Measurements from ENCODE around the gene CXXC5. TPM values are rescaled to one million over a fixed set of nuclear protein-coding genes. Genes with fewer than 3 reads are reported as not detected.

CXXC5 gene
- total RNA-seq, 4 donors from 2014 or later = 52.3 to 81.8 (median 62.6) TPM

DNA sequence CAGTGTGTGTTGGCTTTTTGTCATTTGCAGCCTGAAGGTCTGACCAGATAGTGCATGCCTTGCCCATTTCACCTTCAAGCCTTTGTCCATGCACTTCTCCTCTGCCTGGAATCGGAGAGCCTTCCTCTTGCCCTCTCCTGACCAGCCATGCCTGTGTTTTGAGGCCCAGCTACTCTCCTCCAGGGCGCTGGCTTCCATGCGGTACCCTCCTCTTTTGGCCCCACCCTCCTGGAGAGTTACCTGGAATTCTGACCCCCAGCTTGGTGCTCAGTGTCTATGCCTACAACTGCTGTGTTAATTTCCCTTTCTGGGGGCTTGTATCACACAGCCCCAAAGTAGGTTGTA lies 52.5 kb downstream of the CXXC5 start:
- intact Hi-C loops (cut with DNase I) = no loop called here
- TF ChIP-seq POLR2A (IDR thresholded peaks at IDR 0.05) = no peak
- TF ChIP-seq, protein P1, sequence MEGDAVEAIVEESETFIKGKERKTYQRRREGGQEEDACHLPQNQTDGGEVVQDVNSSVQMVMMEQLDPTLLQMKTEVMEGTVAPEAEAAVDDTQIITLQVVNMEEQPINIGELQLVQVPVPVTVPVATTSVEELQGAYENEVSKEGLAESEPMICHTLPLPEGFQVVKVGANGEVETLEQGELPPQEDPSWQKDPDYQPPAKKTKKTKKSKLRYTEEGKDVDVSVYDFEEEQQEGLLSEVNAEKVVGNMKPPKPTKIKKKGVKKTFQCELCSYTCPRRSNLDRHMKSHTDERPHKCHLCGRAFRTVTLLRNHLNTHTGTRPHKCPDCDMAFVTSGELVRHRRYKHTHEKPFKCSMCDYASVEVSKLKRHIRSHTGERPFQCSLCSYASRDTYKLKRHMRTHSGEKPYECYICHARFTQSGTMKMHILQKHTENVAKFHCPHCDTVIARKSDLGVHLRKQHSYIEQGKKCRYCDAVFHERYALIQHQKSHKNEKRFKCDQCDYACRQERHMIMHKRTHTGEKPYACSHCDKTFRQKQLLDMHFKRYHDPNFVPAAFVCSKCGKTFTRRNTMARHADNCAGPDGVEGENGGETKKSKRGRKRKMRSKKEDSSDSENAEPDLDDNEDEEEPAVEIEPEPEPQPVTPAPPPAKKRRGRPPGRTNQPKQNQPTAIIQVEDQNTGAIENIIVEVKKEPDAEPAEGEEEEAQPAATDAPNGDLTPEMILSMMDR (IDR thresholded peaks at IDR 0.05) = no peak
- no peak for DNase-seq
- no peak overlapping the region for H3K27ac ChIP-seq
- H3K4me1 ChIP-seq = peaks cover 28 to 49% of the 10 kb centered on the region in 2 donors
- H3K27me3 ChIP-seq = no peaks in the 10 kb centered on the region
- H3K9me3 ChIP-seq = no peaks in the 10 kb centered on the region
- no peak overlapping the region for H3K4me3 ChIP-seq (replicated peaks in 1 of 3)
- 82 to 89% methylated on average over 3 of the region's 3 CpGs for WGBS, 2 donors
- no peaks in the 10 kb centered on the region for H3K36me3 ChIP-seq

DNA sequence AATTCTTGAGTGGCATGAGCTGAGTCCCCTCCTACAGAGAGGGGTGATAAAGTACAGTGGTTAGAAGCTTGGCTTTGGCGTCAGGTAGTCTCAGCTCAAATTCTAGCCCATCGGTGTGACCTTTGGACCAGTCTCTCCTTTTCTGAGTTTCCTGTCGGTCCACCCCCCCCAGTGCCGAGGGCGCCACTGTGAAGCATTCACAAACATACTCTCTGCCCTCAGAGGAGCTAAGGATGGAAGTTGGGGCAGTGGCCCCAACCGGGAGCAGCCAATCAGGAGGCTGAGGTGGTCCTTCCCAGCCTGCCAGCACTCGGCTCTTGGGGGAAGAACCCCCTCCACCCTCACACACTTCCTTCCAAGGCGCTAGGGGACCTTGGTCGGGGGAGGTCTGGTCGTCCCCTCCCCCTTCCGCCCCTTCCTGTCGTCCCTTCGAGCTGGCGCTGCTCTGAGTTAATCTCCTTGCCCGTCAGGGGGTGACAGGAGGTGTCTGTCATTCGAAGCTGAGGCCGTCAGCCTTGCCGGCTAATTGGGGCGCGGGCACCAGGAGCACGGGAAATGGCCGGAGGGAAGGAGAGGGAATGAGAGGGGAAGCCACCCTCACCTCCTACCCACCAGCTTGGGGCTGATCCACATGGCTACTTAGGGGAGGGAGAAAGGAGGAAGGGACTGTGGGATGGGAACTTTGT lies 53.0 kb downstream of the CXXC5 start:
- Histone ChIP-seq H3K27me3 (no peaks in the 10 kb centered on the region), H3K4me1 (peaks cover 28 to 47% of the 10 kb centered on the region in 2 donors), H3K36me3 (no peaks in the 10 kb centered on the region), H3K9me3 (no peaks in the 10 kb centered on the region), H3K27ac (no peak overlapping the region), H3K4me3 (replicated peaks in 1 of 3) (no peak overlapping the region)
- TF ChIP-seq POLR2A (IDR thresholded peaks at IDR 0.05) = no peak
- TF ChIP-seq, protein P1 (IDR thresholded peaks at IDR 0.05) = no peak
- intact Hi-C loops (cut with DNase I) = no loop called here
- 53 to 61% methylated on average over 21 to 22 of the region's 22 CpGs for WGBS, 2 donors
- DNase-seq = no peak

DNA sequence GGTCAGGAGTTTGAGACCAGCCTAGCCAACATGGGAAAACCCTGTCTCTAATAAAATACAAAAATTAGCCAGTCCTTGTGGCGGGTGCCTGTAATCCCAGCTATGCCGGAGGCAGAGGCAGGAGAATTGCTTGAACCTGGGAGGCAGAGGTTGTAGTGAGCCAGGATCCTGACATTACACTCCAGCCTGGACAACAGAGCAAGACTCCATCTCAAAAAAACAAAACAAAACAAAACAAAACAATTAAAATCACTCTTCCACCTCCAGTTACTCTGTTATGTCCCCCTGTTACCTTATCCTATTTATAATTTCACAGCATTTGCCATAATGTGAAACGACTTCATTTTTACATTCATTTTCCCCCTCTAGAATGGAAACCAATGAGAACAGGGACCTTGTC lies 54.4 kb downstream of the CXXC5 start:
- DNase-seq = no peak
- intact Hi-C loops (cut with DNase I) = no loop called here
- no peak for TF ChIP-seq POLR2A (IDR thresholded peaks at IDR 0.05)
- TF ChIP-seq, protein P1 (IDR thresholded peaks at IDR 0.05) = no peak
- 89 to 96% methylated on average over 3 of the region's 3 CpGs for WGBS, 2 donors
- Histone ChIP-seq H3K9me3 (no peaks in the 10 kb centered on the region), H3K27me3 (no peaks in the 10 kb centered on the region), H3K4me1 (peaks cover 19 to 36% of the 10 kb centered on the region in 2 donors), H3K36me3 (no peaks in the 10 kb centered on the region), H3K4me3 (replicated peaks in 1 of 3) (no peak overlapping the region), H3K27ac (no peak overlapping the region)

DNA sequence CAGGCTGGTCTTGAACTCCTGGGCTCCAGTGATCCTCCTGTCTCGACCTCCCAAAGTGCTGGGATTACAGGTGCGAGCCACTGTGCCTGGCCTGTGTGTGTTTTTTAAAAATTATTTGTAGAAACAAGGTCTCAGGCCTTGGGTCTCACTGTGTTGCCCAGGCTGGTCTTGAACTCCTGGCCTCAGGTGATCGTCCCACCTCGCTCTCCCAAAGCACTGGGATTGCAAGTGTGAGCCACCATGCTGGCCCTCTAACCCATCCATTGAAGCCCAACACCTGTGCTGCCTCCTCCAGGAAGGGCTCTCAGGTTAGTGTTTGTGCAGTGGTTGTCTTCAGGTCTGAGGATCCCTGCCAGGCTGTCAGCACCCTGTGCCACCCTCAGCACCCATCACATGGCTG lies 56.6 kb downstream of the CXXC5 start:
- Histone ChIP-seq H3K4me1 (peaks cover 7 to 36% of the 10 kb centered on the region in 2 donors), H3K9me3 (no peaks in the 10 kb centered on the region), H3K27ac (no peak overlapping the region), H3K36me3 (no peaks in the 10 kb centered on the region), H3K4me3 (replicated peaks in 1 of 3) (no peak overlapping the region), H3K27me3 (no peaks in the 10 kb centered on the region)
- no peak for TF ChIP-seq POLR2A (IDR thresholded peaks at IDR 0.05)
- TF ChIP-seq, protein P1 (IDR thresholded peaks at IDR 0.05) = no peak
- WGBS, 2 donors = 90 to 96% methylated on average over 4 of the region's 4 CpGs
- no peak for DNase-seq
- intact Hi-C loops (cut with DNase I) = no loop called here

DNA sequence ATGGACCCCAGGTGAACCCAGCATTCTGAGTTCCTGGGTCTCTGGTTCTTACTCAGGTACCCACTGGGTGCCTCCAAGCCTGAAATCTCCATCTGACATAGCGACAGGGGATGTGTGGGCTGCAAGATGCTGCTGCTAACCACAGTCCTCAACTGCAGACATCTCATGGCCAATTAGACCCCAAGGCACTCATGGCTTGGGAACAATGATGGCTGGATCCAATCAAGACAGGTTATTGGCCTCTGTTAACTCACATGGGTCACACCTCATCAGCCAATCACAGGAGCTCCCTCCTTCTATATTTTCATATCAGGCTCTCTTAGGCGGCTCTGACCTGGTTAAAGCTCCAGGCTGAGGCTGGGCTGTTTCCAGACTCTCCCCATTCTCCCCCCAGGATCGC lies 57.0 kb downstream of the CXXC5 start:
- WGBS, 2 donors = 88 to 93% methylated on average over 3 of the region's 3 CpGs
- no peaks in the 10 kb centered on the region for H3K27me3 ChIP-seq
- no peak for TF ChIP-seq POLR2A (IDR thresholded peaks at IDR 0.05)
- TF ChIP-seq, protein P1 (IDR thresholded peaks at IDR 0.05) = no peak
- intact Hi-C loops (cut with DNase I) = no loop called here
- H3K4me3 ChIP-seq (replicated peaks in 1 of 3) = no peak overlapping the region
- H3K9me3 ChIP-seq = no peaks in the 10 kb centered on the region
- H3K36me3 ChIP-seq = no peaks in the 10 kb centered on the region
- peaks cover 9 to 38% of the 10 kb centered on the region in 2 donors for H3K4me1 ChIP-seq
- no peak for DNase-seq
- no peak overlapping the region for H3K27ac ChIP-seq
